OCI-LY7 (cell line): ENCODE measurements around the gene ARID5B. TPM values are rescaled to one million over a fixed set of nuclear protein-coding genes. Genes with fewer than 3 reads are reported as not detected.

Source experiments
- BruUV-seq: library from RNA; stranded (reverse); fragments of 400-500 nt; replicated peaks from 2 replicates; lab custom pipeline; 2021; lab: Mats Ljungman, UMichigan
- CTCF ChIA-PET: fragments of 300-600 bp; sonication (Branson Sonifier 250); formaldehyde crosslinking; loops from one replicate; lab custom pipeline; 2022; ENCODE audit warnings: antibody characterized with exemption; ENCODE audit not compliant: unreplicated experiment; lab: Charles Lee
- POLR2A ChIA-PET: fragments of 300-600 bp; sonication (Branson Sonifier 250); formaldehyde crosslinking; loops from one replicate; lab custom pipeline; 2022; ENCODE audit warnings: antibody characterized with exemption; lab: Charles Lee
- DNase-seq: peaks from one replicate; pipeline ENCODE4 v3.0.0-alpha.2; 2015; ENCODE audit warnings: low spot score
- H2AFZ ChIP-seq: fragments of 200-600 bp; sonication (generic), shearing (Covaris generic); 2 replicates; pipeline ENCODE4 v1.6.1; 2014; ENCODE audit warnings: mild to moderate bottlenecking, antibody characterized with exemption, low read length, moderate library complexity
- H3K27ac ChIP-seq: fragments of 200-600 bp; sonication (generic); 2 replicates; pipeline ENCODE4 v1.5.1; 2014; ENCODE audit warnings: mixed run types, low read depth, mild to moderate bottlenecking, moderate library complexity, low read length, inconsistent platforms; ENCODE audit not compliant: poor library complexity, severe bottlenecking
- H3K36me3 ChIP-seq: fragments of 200-600 bp; sonication (generic); 2 replicates; pipeline ENCODE4 v1.6.1; 2014; ENCODE audit warnings: mild to moderate bottlenecking, antibody characterized with exemption, low read length, moderate library complexity, mixed read lengths; ENCODE audit not compliant: insufficient read depth
- H3K4me1 ChIP-seq: fragments of 200-600 bp; sonication (generic); 2 replicates; pipeline ENCODE4 v1.5.1; 2014; ENCODE audit warnings: mild to moderate bottlenecking, low read length; ENCODE audit not compliant: insufficient read depth, poor library complexity, severe bottlenecking
- H3K4me2 ChIP-seq: fragments of 200-600 bp; sonication (generic); 2 replicates; pipeline ENCODE4 v1.6.1; 2014; ENCODE audit warnings: mild to moderate bottlenecking, low read length
- H3K4me3 ChIP-seq: fragments of 200-600 bp; sonication (generic); 2 replicates; pipeline ENCODE4 v1.5.1; 2014; ENCODE audit warnings: mild to moderate bottlenecking, low read depth, low read length; ENCODE audit not compliant: poor library complexity, severe bottlenecking
- H3K79me2 ChIP-seq: fragments of 200-600 bp; sonication (generic); 2 replicates; pipeline ENCODE4 v1.6.1; 2016; ENCODE audit warnings: low read depth, mild to moderate bottlenecking, low read length, moderate library complexity, mixed read lengths; ENCODE audit not compliant: insufficient read depth
- H3K9me2 ChIP-seq: fragments of 200-600 bp; sonication (generic); 2 replicates; pipeline ENCODE4 v1.6.1; 2016; ENCODE audit warnings: mild to moderate bottlenecking, low read length, mixed read lengths; ENCODE audit not compliant: insufficient read depth
- H3K9me3 ChIP-seq: fragments of 200-600 bp; sonication (generic); 2 replicates; pipeline ENCODE4 v1.6.1; 2014; ENCODE audit warnings: mild to moderate bottlenecking, mixed run types, low read length, mixed read lengths
- H4K20me1 ChIP-seq: fragments of 200-600 bp; sonication (generic); 2 replicates; pipeline ENCODE4 v1.6.1; 2014; ENCODE audit warnings: mild to moderate bottlenecking, antibody characterized with exemption, low read length, moderate library complexity, mixed read lengths; ENCODE audit not compliant: insufficient read depth
- EZH2phosphoT487 ChIP-seq: fragments of 200-600 bp; sonication (generic); IDR thresholded peaks from 2 replicates; pipeline ENCODE4 v1.6.1; 2018; ENCODE audit warnings: low read depth, borderline replicate concordance, mild to moderate bottlenecking, mixed run types, antibody characterized with exemption, low read length, moderate library complexity, mixed read lengths
- intact Hi-C: fragments of 100-400 bp; cut with micrococcal nuclease; formaldehyde crosslinking; loops from one replicate; pipeline ENCODE4 v1.10.0; 2022; ENCODE audit not compliant: unreplicated experiment
- total RNA-seq, 2 experiments: library from RNA; depleted of rRNA in 1 of 2; stranded (reverse); fragments of >200 nt in 1 of 2; shearing (Covaris generic) in 1 of 2; gene quantifications; 2 replicates each; pipeline ENCODE4 v1.2.3, GENCODE V29; 2014 to 2022
- TF ChIP-seq, protein P1 (sequence below): fragments of 200-600 bp; sonication (generic); conservative IDR thresholded peaks from 2 replicates; pipeline ENCODE4 v1.5.1; 2014; ENCODE audit warnings: mild to moderate bottlenecking, antibody characterized with exemption, low read length, moderate library complexity, mixed read lengths

Gene ARID5B
- total RNA-seq, 2 experiments from 2014 or later, result 38.0 to 56.7 TPM

DNA sequence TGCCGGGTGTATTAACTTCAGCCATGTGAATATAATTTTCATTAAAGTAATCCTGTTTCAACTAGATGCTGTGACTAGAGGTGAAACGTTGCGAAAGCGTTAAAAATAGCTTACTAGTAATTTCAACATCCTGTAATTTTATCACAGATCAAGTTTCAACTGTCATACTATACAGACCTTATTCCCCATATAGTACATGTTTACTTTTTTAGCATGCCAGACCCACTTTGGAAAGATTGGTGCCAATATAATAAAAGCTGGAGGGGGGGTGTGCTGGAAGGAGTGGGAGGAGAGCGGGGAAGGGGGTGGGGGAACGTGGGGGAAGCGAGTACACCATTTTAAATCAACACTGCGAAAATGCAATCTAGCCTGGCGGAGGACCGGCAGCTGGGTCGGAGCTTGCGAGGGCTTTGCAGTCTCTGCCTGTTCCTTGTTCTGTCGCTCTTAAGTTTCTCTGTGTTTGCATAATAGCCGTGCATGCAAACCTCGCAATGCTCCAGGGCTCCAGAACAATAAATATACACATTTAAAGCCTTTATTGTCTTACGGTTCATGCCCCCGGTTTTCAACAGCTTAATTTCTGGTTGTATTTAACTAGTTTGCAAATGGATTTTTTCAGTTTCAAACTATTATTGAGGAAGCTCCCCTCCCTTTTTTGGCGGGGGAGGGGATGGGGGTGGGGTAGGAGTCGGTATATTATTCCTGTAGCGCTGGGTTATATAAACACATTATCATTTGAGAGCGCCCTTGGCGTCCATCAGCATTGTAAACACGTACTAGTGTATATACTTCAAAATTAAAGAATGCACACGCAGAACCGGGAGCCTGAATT is 1.3 kb upstream of the ARID5B start:
- peak overlapping the region; percentile 93 for H3K4me2 ChIP-seq
- peak overlapping the region; percentile 99; the same call in 1 of the 2 replicates for H2AFZ ChIP-seq
- CTCF ChIA-PET, result interaction anchor here (0.6 to 1.5 kb wide), 6 partner anchors 50 to 1363 kb away, joined by 3 to 4 read pairs (median 3); no protein-coding TSS in a partner anchor
- no peaks in the 10 kb centered on the region for H3K9me3 ChIP-seq
- peak overlapping the region; percentile 96 for H3K27ac ChIP-seq
- H3K4me3 ChIP-seq, result peak overlapping the region; percentile 93
- H3K4me1 ChIP-seq, result peaks cover 48% of the 10 kb centered on the region
- H3K9me2 ChIP-seq, result no peaks in the 10 kb centered on the region
- TF ChIP-seq, protein P1, sequence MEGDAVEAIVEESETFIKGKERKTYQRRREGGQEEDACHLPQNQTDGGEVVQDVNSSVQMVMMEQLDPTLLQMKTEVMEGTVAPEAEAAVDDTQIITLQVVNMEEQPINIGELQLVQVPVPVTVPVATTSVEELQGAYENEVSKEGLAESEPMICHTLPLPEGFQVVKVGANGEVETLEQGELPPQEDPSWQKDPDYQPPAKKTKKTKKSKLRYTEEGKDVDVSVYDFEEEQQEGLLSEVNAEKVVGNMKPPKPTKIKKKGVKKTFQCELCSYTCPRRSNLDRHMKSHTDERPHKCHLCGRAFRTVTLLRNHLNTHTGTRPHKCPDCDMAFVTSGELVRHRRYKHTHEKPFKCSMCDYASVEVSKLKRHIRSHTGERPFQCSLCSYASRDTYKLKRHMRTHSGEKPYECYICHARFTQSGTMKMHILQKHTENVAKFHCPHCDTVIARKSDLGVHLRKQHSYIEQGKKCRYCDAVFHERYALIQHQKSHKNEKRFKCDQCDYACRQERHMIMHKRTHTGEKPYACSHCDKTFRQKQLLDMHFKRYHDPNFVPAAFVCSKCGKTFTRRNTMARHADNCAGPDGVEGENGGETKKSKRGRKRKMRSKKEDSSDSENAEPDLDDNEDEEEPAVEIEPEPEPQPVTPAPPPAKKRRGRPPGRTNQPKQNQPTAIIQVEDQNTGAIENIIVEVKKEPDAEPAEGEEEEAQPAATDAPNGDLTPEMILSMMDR, result no peak
- TF ChIP-seq EZH2phosphoT487, result no peak
- intact Hi-C loops, result loop anchor here (1.0 to 5.0 kb wide), 9 partner anchors 43 to 1232 kb away; partner anchors contain the start of gene NRBF2
- peak; percentile 92 for DNase-seq
- no peaks in the 10 kb centered on the region for H4K20me1 ChIP-seq
- POLR2A ChIA-PET, result interaction anchor here (0.6 to 12.7 kb wide), 31 partner anchors 14 to 556 kb away, joined by 3 to 284 read pairs (median 6); no protein-coding TSS in a partner anchor
- peaks cover 47% of the 10 kb centered on the region for H3K79me2 ChIP-seq
- BruUV-seq, result no TSS peak
- H3K36me3 ChIP-seq, result no peaks in the 10 kb centered on the region

DNA sequence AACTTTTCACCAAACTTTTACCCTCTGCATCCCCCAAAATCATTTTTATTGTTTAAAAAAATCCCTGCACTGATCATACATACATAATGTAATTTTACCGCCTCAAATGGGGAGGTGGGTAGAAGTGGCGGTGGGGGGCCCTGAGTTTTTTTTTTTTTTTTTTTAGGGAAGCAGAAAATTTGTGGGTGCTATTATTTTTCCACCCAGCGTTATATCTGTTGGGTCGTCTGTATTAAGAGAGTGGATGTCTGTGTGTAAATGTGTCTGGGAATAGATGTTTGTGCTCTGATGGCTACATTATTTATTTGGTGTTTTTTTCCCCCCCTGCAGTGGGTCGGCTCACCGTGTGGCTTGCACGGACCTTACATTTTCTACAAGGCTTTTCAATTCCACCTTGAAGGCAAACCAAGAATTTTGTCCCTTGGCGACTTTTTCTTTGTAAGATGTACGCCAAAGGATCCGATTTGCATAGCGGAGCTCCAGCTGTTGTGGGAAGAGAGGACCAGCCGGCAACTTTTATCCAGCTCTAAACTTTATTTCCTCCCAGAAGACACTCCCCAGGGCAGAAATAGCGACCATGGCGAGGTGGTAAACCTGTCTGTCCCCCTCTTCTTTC is 438 bp downstream of the ARID5B start:
- peak overlapping the region; percentile 99; the same call in 1 of the 2 replicates for H2AFZ ChIP-seq
- no peaks in the 10 kb centered on the region for H4K20me1 ChIP-seq
- POLR2A ChIA-PET, result interaction anchor here (0.7 to 12.7 kb wide), 29 partner anchors 11 to 626 kb away, joined by 3 to 284 read pairs (median 4); no protein-coding TSS in a partner anchor
- BruUV-seq, result TSS peak; percentile 75
- H3K4me3 ChIP-seq, result peak overlapping the region; percentile 93
- DNase-seq, result peak; percentile 53
- CTCF ChIA-PET, result interaction anchor here (0.6 to 1.9 kb wide), 4 partner anchors 91 to 666 kb away, joined by 3 to 4 read pairs (median 3); no protein-coding TSS in a partner anchor
- H3K27ac ChIP-seq, result peak overlapping the region; percentile 96
- intact Hi-C loops, result loop anchor here (1.0 to 5.0 kb wide), 8 partner anchors 56 to 1230 kb away; partner anchors contain the start of gene NRBF2
- peaks cover 57% of the 10 kb centered on the region for H3K4me1 ChIP-seq
- no peaks in the 10 kb centered on the region for H3K9me3 ChIP-seq
- peak overlapping the region; percentile 93 for H3K4me2 ChIP-seq
- H3K9me2 ChIP-seq, result no peaks in the 10 kb centered on the region
- H3K36me3 ChIP-seq, result peaks cover 7% of the 10 kb centered on the region
- TF ChIP-seq EZH2phosphoT487, result no peak
- TF ChIP-seq, protein P1, result no peak
- peaks cover 64% of the 10 kb centered on the region for H3K79me2 ChIP-seq
